HG03378 (cell line): ENCODE measurements around the gene KCNJ11.
"Not testable (repeated sequence)": the region's sequence is repeated elsewhere in the genome, so short reads cannot be mapped to it uniquely, and the experiment has no call there.

Source experiments
- ATAC-seq: cut with Tn5 transposase; IDR thresholded peaks from one replicate; pipeline ENCODE4 v1.9.1; 2021; ENCODE audit warnings: mild to moderate bottlenecking, moderate library complexity; ENCODE audit not compliant: unreplicated experiment

KCNJ11 gene

DNA sequence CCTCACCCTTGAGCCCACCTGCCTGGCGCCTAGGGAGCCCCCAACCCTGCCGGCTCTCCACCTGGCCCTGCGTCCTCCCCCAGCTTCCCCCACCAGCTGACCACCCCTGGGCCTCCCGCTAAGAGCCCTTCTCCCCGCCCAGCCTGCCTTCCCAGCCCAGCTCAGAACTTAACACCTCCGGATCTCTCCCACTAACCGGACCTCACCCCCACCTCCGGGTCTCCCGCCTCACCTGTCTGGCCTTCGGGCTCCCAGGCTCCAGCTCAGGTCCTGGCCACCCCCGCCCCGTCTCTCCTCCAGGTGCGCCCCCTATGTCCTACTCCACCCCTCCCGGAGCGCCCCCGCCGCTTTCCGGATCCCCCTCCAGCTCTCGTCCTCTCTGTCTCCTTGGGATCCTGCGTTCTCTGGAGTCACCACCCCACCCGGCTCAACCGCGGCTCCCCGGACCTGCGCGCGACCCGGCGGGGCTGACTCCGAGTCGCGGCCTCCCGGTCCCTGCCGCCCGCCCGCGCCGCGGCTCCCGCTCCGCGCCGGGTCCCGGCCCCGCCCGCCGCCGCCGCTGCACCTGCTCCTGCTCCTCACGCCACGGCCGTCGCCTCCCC is at the start of gene KCNJ11:
TSS of gene KCNJ11 (minus strand) at position 51 of the 602 bp plus-strand sequence. CDS start 568 bp downstream, outside the sequence.
- ATAC-seq, result no peak

DNA sequence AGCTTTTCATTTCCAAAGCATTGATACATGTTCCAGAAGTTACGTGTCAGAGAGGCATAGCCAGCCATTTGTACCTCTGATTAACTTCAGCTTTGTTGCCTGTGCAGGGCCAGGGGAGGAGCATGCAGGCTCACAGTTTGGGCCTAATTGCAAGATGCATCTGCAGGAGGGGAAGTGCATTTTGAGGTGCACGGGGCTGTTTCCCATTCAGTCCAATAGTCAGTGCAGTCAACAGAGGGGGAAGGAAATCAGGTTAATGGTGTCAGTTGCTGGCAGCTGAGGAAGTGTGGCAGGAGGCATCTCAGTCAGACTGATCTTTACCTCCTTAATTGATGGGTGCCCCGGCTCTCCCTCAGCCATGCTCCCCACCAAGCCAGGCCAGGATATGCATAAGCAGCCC is 48.9 kb upstream of the KCNJ11 start:
- no peak for ATAC-seq

DNA sequence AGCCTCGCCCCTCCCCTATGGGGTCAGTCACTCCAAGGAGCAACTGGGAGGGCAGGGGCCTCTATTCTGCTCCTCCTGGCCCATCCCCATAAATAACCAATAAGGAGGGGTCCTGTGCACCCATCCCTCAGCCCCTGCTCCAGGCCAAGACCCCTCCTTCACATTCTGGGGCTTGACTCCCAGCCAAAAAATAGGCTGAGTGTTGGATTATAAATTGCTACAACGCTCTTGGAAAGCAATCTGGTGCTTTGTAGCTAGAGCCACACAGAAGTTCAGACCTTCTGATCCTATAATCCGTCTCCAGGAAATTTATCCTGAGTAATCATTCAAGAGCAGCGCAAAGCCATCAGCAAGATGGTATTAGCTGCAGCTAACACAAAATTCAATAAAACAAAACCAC is 45.6 kb upstream of the KCNJ11 start:
- ATAC-seq, result no peak

DNA sequence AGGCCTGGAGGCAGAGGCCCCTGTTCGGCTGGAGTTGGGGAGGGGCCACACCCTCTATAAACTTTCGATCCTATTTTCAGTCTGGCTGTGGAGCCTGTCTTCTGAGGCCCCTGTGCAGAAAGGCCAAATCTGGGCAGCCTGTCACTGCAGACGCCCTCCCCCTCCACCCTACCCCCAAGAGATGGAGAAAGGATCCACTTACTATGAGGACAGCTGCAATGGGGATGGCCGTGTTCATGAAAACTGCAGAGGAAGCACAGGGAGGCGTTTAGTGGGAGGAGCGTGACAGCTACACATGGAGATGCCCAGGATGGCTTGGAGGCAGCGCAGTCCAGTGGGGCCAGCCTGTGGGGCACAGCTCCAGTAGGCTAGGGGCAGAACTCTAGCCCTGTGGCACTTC is 43.5 kb upstream of the KCNJ11 start:
- ATAC-seq, result no peak

DNA sequence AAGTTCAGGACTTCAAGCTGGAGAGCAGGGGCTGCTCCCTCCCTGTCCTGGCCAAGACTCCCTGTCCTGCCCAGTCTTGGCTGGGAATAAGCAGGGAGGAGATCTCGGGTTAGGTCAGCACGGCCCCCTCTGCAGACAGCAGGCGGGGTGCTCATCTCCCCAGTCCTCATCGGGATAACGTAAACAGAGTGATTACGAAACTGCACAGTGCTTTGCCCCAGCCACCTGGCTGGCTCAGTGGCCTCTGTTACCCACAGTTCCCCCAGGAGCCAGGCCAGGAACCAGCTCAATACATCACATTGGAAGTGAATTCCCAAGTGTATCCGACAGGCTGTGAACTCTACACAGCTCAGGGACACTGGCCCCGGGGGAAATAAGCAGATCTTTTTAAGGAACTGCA is 42.7 kb upstream of the KCNJ11 start:
- no peak for ATAC-seq

DNA sequence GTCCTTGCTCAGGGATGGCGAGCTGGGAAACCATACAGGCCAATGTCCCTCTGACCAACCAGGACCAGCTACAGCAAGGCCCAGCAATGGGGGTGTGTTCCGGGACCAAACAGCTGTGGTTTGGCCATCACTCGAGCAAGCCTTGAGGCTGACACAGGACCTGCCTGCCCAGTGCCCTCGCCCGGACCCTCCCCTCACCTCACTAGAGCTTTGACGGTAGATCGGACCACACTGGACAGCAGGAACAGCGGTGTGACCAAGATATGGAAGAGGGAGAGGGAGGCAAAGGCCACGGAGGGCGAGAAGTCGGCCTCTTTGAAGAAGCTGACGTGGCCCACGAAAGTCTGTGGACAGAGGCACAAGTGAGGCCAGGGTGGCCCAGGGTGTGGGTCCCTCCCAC is 42.2 kb upstream of the KCNJ11 start:
- no peak for ATAC-seq

DNA sequence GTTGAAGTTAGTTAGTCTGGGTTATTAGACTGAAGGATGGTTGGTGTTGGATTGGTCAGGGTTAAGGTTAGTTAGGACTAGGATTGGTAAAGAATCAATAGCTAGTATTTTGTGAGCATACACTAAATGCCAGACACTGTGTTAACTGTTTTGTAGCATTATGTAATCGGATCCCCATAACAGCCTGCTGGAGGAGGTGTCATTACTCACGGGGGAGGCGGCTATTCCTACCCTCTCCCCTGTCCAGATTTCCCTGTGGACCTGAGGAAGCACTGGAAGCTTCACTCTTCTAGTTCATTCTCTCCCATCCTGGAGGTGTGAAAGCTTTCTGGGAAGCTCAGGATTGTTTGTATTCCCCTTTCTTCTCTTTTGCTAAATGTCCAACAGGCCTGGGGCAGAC is 40.5 kb upstream of the KCNJ11 start:
- ATAC-seq, result no peak

DNA sequence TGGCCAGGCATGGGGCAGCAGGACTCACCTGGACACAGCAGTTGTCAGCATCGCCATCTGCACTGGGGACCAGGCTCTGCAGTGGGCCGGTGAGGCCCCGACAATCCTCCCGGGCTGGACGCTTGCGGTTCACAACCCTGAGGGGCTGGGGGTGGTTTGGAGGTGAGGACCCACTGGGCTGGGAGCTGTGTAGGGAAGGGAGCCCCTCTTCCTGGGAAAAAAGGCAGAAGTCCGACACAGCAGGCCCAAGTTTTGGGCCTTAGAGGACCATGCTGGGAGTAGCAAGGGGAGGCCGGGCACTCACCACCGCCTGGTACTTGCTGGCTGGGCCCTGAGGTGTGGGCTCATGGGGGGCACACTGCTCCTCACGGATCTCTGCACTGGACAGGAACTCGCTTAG is 39.8 kb upstream of the KCNJ11 start:
- no peak for ATAC-seq

DNA sequence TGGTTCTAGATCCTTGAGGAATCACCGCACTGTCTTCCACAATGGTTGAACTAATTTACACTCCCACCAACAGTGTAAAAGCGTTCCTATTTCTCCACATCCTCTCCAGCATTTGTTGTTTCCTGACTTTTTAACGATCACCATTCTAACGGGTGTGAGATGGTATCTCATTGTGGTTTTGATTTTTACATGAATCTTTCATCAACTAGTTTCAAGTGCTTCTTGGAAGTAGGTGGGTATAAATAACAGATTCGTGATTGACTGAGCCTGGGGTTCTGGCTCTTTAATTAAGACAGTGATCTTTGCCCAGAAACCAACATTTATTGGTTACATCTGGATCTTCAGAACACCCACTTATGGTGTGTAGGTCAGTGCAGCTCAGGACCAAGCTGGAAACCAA is 37.8 kb upstream of the KCNJ11 start:
- not testable (repeated sequence) for ATAC-seq

DNA sequence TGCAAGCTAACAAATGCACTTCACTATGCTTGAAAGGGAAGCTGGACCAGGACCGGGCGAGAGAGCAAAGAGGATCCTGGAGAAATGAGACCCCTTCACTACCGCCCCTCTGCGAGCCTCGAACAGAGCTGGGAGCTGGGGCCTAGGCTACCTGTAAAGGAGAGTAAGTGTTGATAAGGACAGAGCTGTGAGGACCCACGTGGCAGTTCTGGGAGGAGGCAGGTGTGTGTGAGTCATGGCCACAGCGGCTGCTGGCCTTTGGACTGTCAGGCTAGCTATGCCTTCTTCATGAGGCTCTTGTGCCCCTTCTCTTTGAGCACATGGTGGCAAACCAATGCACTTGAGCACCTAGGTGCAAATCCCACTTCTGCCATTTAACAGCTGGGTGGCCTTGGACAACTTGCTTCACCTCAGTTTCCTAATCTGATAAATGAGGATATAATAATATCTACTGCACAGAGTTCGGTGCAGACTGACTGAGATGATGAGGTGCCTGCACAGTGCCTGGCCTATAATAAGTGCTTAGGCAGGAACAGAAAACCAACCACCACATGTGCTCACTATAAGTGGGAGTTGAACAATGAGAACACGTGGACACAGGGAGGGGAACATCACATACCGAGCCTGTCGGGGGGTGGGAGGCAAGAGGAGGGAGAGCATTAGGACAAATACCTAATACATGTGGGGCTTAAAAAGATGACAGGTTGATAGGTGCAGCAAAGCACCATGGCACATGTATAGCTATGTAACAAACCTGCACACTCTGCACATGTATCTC is 35.3 kb upstream of the KCNJ11 start:
- ATAC-seq, result no peak

DNA sequence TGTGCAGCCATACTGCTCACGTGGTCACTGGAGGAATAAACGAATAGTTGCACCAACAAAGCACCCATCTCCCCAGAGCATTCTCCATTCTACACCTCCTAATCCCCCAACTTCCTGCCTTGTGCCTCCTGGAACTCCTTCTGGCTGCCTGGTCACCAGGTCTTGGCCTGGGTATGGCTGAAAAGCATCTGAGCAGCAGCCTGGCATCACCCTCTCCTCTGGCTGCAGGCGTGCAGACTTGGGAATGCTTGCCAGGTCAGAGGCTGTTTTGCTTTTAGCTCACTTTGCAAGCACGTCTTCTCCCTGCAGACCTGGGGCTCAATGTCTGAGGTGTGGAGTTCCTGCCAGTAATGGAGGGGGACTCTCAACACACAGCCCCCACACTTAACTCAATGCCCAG is 33.3 kb upstream of the KCNJ11 start:
- ATAC-seq, result no peak

DNA sequence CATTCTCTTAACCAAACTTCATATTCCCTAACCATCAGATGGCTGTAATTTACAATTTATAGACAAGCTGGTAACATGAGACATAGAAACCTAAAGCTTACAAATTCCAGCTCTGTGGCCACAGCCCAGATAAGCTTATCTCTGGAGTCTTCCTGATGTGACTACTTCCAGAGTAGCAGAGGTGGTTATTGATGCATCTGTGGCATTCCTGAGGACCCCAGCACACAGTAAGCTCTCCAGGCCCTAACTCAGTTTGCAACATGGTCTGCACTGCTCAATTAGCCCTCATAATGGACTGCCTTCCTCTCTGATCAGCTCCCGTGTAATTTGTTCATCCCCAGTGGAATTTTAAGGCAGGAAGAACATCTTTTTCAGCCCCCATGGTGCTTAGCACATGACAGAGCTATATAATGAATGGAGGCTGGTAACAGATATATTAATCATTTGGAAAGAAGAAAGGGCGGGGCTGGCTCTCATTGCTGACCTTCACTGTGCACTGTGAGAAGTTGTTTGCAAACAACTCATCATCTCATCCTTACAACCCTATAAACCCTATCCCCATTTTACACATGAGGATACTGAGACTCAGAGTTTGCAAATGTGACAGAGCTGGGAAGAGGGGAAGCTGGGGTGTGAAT is 30.1 kb upstream of the KCNJ11 start:
- ATAC-seq, result no peak

DNA sequence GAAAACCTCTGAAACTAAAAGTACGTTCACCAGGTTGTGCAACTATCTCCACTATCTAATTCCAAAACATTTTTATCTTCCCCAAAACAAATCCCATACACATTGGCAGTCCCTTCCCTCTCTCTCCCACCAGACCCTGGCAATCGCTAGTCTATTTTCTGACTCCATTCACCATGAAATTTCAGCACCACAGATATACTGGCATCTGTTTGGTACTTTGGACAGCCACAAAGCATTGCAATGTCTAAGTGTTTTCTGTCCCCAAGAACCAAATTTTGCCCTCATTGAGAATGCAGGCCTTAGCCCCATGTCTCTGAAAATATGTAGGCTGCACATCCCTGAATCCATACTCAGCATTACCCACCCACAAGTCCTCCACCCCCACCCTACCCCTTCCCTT is 28.0 kb upstream of the KCNJ11 start:
- no peak for ATAC-seq

DNA sequence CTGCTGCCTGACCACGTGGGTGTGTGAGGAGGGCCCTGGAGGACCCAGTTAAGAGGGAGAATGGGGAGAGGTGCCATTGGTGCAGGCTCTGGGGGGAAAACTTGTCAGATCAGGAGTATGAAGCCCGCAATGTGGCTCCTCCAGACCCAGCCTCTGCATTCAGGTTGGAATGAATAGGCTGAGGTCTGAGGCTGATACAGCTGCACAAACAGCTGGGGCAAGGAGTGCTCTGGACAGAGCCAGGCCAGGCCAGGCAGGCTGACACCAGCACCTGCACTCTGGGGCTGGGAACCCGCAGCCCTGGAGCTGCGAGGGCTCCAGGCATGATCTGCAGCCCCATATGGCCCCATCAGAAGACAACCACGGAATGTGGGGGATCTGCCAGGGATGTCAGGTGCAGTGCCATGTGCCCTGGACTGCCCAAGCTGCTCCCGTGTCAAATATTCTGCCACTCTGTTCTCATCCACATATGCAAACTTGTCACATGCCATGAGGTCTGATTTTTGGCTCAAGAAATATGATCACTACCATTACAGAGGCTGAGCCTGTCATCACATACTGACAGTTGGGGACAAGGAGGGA is 27.2 kb upstream of the KCNJ11 start:
- ATAC-seq, result no peak

DNA sequence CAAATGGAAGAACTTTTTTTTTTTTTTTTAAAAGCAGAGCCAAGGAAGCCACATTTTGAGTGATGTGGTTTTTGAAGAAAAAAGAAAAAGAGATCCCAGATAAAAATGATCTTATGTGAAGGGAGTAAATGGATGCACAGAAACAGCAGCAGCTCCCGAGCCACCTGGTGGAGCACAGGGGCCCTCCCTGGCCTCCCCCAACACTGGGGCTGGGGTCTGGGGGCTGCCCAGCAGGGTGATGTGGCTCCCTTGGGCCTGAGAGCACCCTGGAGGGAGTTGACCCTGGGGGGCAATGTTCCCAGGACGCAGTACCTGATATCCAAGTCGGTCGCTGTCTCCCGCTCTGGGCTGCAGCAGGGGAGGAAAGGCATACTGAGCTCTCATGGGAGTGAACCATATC is 26.5 kb upstream of the KCNJ11 start:
- no peak for ATAC-seq

DNA sequence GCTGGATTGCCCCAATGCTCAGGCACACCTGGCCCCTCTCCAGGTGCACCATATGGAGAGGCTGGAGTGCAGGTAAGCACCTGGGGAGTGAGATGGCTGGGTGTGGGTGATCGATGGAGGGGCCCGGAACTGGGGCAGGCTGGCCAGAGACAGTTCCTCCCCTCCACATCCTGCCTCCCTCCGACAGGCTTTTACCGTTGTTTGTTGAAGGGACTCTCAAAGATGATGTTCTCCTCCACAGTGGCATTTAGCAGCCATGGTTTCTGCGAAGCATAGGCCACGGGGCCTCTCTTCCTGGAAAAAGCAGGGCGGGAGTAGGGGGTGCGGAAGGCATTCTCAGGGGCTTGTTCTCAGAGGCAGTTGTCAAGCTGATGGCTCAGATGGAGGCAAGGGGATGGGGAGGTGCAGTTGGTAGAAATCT is 25.9 kb upstream of the KCNJ11 start:
- no peak for ATAC-seq

DNA sequence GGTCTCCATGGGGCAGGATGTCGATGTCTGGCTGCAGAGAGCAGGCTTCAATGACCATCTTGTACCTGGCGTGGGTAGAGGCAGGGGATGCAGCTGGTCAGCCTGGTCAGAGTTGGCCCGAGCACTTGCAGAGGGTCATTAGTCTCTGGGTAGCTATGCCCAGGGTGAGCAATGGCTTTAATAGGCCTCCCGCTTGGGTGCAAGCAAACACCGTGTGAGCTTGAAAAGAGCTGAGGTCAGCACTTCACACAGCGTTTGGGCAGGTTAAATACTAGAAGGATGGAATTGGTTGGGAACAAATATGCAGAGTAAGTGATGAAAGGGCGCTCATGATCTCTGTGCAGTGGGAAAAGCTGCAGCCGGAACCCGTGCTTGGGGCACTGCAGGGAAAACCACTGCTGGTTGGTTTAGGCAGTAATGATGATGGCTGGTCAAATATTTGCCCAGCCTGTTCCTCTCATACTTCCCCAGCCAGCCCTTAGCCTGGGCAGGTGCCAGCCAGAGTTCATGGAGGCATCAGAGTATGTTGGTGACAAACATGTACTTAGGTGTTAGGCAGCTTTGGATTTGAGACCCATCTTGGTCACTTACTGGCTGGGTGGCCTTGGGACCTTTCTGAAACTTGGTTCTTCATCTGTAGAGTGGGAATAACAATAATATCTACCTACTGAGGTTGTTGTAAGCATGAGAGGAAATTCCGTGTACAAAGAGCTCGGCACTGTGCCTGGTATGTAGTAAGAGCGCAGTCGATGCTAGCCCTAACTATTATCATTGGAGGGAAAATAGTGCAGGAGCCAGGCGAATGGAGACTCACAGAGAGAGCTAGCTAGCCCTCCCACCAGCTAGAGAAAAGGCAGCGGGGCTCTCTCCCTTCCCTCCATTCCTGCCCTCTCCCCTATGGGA is 25.2 kb upstream of the KCNJ11 start:
- no peak for ATAC-seq

DNA sequence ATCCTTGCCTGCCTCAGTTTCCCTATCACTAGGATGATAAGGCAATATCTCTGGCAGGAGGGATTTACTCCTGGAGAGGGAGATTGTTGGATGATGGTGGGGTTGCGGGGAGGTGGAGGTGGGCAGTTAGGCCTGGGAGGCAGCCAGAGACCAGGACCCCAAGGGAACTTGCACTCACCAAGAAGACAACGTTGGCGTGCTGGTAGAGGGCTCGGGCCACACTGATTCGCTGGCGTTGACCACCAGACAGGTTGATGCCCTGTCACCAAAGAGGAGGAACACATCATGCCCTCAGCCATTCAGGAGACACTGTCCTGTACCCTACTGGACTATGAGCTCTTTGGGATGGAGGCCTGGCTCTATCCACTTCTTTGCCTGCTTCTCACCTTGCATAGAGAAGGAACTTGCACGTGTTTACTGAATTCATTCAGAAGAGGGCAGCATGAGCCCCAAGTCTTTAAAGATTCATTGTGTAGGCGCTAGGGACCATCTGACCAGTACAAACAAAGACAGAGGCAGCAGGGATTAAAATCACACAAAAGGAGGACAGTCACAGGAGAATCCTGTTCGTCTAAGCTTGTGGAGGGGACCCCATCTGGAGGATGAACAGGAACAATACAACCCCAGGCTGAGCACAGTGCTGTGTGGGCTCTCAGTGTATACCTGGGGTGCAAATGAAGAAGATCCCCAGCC is 24.2 kb upstream of the KCNJ11 start:
- no peak for ATAC-seq

DNA sequence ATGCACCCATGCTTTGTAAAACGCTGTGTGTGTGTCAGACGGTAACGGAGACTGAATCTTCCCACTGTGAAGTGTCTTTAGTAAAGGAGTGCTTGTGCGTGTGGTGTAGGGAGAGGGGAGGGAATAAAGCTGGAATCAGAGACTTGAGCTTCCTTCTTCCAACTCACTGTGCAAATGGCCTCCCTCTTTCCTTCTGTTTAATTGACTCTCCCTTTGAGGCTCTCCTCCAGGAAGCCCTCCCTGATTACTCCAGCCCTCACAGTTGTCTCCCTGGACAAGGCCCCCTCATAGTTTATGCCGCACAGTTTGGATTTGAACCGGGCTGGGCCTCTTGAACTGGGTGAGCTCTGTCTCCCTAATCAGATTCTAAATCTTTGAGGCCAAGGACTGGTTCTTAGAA is 23.0 kb upstream of the KCNJ11 start:
- no peak for ATAC-seq
